ENCODE results near the gene TCN2.
"Not testable (repeated sequence)": the region's sequence is repeated elsewhere in the genome, so short reads cannot be mapped to it uniquely, and the experiment has no call there.

The TCN2 gene

DNA sequence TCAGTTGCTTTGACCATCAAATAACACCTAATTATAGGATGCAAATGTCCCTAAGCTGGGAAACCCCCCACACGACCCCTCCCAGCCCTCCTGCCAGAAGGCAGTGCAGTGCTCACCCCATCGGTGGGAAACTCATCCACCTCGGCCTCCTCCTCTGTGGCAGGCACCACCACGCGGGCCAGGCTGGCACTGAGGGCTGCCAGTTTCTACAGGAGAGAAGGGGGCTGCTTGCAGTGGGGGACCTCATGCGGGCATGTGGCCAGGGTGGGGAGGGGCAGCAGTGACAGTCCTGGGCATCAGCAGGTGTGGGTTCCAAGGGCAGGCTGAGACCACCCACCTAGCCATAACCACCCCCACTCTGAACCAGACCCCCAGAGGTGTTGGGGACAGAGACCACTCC lies 26.1 kb upstream of the TCN2 start:
- DNase-seq = no peak

- no peak for DNase-seq
Observed at GRCh38 chr22:30582051-30582450, 24.9 kb upstream of the TCN2 start.

DNA sequence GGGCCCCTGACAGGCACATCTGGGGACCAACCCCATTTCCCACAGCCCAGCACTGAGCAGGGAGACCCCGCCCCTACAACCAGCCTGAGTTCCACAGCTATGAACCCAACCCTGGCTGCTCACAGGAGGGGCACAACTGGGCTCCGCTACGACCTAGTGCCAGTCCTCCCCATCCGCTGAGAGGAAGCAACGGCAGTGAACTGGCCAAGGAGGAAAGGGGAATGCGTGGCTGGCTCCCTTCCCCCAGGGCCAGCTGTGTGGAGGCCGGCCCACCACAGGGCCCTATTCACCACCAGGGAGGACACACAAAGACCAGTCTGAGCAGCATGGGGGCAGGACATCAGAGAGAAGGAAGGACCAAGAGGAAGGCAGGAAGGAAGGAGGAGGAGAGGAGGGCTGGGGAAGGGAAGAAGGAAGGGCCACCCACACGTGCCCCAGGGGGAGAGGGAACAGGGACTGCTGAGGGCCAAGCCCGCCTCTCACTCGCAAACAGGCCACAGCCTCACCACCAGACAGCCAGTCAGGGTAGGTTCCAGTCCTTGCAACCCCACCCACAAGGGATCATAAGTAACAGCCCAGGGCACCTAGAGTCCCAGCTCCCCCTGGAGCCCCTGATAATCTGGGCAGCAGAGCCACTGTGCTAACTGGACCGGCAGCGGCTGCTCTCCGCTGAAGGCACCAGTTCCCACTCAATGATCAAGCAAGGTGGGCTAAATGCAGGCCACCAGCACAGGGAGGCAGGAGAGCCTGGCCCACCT lies 24.0 kb upstream of the TCN2 start:
- no peak for DNase-seq

DNA sequence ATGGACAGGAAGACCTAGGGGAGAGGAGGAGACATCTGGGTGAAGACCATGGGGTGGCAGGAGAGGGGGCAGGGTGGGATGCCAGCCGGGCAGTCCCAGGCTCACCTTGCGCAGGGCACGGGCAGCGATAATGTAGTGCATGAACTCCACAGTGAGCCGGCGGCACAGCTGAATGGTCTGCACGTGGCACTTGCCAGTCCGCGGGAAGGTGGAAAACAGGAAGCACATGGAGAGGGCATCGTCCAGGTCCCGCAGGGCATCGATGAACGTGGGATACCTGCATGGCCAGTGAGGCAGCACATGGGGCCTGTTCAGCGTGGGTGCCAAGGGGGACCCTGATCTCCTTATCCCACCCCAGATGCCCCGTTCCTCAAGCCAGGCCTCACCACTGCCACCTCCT lies 22.5 kb upstream of the TCN2 start:
- no peak for DNase-seq

DNA sequence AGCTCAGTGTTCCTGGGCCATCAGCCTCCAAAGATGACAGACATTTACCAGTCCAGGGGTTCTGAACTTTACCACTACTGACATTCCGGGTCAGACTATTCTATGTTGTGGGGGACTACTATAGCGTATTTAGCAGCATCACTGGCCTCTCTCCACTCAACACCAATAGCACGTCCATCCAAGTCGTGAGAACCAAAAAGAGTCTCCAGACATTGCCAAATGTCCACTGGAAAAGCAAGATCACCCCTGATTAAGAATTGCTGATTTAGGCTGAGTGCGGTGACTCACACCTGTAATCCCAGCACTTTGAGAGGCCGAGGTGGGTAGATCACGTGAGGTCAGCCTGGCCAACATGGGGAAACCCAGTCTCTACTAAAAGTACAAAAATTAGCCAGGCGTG lies 20.6 kb upstream of the TCN2 start:
- DNase-seq = no peak

DNA sequence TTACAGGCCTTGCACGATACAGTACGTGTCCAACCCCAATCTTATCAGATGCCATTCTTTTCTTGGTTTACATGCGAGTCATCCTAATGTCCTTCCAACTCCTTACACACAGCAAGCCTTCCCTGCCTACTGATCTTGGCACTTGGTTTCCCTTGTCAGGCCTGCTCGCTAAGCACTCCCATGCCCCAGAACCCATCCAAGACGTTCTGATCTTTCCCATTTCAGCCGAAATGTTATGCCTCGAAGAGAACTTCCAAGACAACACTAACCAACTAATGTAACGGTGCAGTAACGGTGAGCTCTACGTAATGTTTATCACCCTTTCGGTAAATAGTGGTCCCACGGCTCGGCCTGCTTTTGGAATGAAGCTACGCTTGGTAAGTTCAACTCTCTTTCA lies 15.8 kb upstream of the TCN2 start:
- DNase-seq = no peak

DNA sequence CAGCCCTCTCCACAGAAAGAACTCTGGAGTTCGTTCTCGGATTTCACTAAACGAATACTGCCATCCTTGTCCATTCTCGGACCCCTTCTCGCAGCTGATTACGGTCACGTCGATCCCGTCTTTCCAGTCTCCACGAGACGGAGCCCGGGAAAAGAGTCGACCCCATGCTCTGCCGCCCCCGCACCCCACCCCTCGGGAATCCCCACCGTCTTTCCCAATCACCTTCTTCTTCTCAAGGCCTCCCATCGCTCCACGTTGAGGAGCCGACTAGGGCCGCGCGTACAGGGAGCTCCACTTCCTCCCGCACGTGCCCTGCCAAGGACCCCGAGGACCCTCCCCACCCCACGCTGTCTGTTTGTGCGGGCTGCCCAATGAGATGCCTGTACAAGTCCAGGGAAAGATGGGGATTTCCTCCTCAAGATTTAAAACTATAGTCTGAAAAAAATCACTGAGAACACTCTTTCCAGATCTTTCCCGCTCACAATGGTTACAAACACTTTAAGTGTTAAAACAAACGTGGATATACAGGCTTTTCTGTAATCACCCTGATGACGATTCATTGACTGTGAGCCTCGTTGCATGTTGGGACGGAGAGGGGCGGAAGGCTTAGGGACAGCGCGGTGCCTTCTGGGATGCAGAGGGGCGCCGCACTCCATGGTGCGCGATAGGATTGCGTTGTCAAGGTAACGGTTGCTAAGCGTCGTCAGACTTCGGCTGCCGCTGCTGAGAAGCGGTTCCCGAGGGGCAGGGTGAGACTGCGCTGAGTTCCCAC lies 15.2 kb upstream of the TCN2 start, which contains the start of gene PES1:
PES1 (minus strand) TSS at position 323 of the 772 bp plus-strand sequence; CDS start at position 246, 77 bp downstream.
- DNase-seq = peak; percentile 92

GRCh38 chr22:30592360-30592713 lies 14.6 kb upstream of the TCN2 start:
- DNase-seq = not testable (repeated sequence)

GRCh38 chr22:30596199-30596598 lies 10.8 kb upstream of the TCN2 start:
- DNase-seq = no peak

DNA sequence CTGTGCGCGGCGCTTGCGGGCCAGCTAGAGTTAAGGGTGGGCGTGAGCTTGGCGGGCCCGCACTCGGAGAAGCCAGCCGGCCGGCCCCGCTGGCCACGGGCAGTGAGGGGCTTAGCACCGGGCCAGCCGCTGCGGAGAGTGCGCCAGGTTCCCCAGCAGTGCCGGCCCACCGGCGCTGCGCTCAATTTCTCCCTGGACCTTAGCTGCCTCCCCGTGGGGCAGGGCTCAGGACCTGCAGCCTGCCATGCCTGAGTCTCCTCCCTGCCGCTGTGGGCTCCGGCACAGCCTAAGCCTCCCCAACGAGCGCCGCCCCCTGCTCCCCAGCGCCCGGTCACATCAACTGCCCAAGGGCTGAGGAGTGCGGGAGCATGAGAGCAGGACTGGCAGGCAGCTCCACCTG lies 10.1 kb upstream of the TCN2 start:
- DNase-seq = no peak

DNA sequence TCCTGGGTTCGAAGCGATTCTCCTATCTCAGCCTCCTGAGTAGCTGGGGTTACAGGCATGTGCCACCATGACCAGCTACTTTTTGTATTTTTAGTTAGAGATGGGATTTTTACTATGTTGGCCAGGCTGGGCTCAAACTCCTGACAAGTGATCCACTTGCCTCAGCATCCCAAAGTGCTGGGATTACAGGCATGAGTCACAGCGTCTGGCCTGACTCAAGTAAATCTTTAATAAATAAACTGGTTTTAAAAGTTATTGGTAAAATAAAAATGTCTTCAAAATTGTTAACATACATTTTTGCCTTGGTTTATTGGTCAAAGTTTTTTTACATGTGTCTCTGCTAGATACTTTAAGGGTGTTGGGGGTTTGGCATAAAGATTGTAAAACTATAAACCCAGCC lies 8.0 kb upstream of the TCN2 start:
- no peak for DNase-seq

DNA sequence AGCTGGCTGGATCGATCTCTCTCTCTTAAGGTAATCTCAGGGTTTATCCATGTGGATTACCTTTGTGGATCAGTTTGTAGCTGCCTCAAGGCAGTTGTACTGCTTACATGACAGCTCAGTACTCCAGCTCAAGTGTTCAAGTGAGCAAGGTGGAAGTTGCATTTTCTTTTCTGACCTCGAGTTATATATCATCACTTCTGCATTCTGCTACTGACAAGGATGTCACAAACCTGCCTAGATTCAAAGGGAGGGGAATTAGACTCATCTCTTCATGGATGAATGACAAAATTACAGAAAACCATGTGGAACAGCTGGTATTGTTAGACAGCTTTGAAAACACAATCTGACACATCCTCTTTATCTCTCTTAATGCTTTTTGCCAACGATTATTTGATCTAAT lies 6.1 kb upstream of the TCN2 start:
- no peak for DNase-seq

DNA sequence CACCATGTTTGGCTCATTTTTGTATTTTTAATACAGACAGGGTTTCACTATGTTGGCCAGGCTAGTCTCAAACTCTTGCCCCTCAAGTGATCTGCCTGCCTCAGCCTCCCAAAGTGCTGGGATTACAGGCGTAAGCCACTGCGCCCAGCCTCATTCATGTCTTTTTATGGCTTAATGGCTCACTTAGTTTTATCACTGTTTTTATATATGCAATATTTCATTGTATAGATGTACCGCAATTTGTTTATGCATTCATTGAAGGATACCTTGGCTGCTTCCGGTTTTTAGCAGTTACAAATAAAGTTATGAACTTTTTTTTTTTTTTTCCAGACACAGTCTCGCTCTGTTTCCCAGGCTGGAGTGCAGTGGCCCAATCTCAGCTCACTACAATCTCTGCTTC lies 5.5 kb upstream of the TCN2 start:
- no peak for DNase-seq

DNA sequence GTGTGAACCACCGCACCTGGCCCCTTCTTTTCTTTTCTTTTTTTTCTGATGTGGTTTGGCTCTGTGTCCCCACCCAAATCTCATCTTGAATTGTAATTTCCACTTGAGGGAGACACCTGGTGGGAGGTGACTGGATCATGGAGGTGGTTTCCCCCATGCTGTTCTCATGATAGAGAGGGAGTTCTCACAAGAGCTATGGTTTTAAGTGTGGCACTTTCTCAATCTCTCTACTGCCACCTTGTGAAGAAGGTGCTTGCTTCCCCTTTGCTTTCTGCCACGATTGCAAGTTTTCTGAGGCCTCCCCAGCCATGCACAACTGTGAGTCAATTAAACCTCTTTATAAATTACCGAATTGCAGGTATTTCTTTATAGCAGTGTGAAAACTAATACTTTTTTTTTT lies 4.9 kb upstream of the TCN2 start:
- no peak for DNase-seq

DNA sequence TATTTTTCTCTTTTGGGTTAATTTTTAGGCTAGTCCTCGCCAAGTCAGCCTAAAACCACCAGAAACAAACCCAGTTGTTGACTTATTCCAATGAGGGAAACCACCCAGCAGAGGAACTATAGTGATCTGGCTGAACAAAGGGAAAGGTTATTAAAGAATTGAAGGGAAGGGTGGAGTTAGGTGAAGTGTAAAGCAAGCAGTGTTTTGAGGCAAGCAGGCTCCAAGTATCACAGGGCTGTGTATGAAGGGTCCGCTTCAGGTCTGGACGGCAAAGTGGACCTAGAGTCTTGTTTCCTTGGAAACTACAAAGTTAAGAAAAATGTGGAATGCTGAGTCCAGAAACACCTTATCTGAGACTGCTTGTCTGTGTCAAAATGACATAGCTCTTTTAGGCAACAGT lies 3.2 kb upstream of the TCN2 start:
- DNase-seq = no peak

GRCh38 chr22:30604723-30605122 lies 2.3 kb upstream of the TCN2 start:
- DNase-seq = no peak

DNA sequence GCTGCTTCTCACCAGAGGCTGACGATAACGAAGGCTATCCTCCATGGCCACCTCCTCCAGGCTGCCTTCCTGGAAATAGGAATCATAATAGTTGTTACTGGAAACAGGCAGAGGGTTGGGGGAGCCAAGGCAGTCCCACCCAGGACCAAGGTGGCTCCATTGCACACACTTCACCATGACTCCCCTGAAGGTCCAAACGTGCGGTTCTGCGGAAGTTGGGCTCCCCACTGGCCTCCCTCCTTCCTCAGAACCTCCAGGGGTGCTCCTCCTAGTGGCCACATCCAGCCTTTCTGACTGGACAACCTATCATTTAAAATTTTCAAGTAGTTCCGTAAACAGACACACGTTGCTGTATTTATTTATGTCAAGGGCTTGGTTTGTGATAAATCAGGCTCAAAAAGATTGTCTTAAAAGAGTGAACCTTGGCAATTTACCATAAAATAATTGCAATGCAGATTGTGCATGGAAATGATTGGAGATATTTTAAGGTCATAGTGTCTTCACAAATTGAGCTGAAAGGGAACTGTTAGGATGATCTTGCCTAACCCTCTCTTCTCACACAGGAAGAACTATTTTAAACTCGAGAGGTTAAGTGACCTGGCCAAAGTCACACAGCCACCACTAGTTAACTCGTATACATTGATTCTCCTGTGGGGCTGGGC lies 1.4 kb upstream of the TCN2 start:
- peak; percentile 45 for DNase-seq

- no peak for DNase-seq
Observed at GRCh38 chr22:30607300-30607930, 441 bp downstream of the TCN2 start.

GRCh38 chr22:30607939-30608338 lies 965 bp downstream of the TCN2 start:
- DNase-seq = no peak

DNA sequence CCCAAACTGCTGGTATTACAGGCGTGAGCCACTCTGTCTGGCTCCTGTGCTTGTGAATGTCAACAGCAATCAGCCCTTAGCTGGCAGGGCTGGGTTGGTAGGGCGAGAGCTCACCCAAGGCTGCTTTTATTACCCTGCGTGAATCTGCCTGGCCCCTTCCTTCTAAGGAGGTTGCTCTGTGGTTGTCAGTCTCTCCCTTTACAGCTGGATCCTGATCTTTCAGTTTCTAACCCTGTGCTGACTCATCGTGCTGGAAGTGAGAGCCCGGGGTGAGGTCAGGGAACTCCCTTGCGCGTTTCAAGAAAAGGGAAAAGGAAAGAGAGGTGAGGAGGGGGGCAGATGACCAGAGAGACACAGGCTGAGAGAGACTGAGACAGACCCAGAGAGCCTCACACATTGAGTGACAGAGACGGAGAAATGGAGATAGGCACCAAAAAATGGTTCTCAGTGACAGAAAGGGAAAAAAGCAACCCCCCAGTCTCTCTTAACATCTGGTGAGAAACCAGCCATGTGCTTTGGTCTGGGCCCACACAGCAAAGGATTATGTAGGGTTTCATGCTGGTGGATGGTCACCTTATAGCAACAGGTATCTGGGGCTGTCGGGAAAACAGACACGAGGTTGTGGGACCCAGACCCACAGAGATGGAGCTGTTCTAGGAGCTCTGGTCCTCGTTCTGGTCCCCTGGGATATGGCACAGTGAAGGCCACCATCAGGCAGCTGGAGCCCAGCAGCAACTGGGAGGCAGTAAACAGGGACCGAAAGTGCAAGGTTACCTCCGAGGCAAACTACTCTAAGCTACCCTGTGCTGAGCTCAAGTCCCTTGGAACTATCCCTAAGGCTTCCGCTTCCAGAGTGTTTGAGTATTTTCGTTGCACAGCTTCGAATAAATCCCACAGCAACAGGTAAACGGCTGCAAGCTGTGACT lies 2.5 kb downstream of the TCN2 start:
- no peak for DNase-seq

DNA sequence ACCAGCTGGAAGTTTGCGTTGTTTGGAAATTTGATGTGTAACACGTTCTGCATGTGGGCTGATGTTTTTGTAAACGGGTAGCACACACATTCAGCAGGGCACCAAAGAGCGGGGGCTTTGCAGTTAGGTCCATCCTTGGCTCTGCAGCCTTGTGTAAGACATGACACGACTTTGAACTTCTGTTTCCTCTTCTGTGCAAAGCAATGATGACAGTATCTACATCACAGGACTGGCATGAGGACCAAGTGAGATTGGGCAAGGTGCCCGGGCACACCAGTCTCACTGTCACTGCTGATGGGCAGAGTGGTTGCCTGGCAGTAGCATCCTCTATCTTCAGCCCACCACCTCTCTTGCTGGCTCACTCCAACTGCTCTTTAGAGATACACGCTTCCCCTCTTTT lies 3.3 kb downstream of the TCN2 start:
- DNase-seq = no peak

DNA sequence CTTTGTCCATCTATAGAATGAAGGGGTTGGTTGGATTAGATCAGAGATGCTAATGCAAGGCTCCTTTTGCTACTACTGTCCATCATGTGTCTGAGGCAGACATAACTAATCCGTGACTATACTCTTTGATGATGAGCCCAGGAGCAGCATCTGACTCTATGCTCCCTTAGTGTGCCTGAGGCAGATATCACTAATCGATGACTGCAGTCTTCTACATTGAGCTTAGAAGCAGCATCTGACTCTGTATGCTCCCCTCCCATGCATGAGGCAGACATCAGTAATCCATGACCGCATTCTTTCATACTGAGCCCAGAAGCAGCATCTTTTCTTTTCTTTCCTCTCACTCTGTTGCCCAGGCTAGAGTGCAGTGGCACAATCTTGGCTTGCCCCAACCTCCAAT lies 4.2 kb downstream of the TCN2 start:
- DNase-seq = no peak

All from stimulated activated naive CD4-positive, alpha-beta T cell treated with Interleukin-2 at 50 U/mL for 16 hours (primary cell).